NCI-H526 treated with DMSO at 0.1 percent for 48 hours (cell line): ENCODE data around the gene ELFN1.

Experiments used
- DNase-seq: peaks from one replicate; lab custom pipeline; 2025; lab: John Stamatoyannopoulos, UW

ELFN1 gene

GRCh38 chr7:1675673-1676549 is 5.8 kb downstream of the ELFN1 start:
- DNase-seq, result no peak

- DNase-seq, result no peak
These were observed 6.5 kb downstream of the ELFN1 start for GRCh38 chr7:1676550-1677078.

- no peak for DNase-seq
These were observed 7.4 kb downstream of the ELFN1 start for GRCh38 chr7:1677206-1678080.

GRCh38 chr7:1678081-1678543 is 8.0 kb downstream of the ELFN1 start:
- no peak for DNase-seq

- no peak for DNase-seq
These were observed 8.7 kb downstream of the ELFN1 start for GRCh38 chr7:1678571-1679325.

- DNase-seq, result no peak
These were observed 9.4 kb downstream of the ELFN1 start for GRCh38 chr7:1679326-1679965.

GRCh38 chr7:1679966-1680730 is 10.1 kb downstream of the ELFN1 start:
- no peak for DNase-seq

- DNase-seq, result peak; percentile 49
These were observed 11.5 kb downstream of the ELFN1 start for GRCh38 chr7:1681581-1681980.

- no peak for DNase-seq
These were observed 15.0 kb downstream of the ELFN1 start for GRCh38 chr7:1685000-1685624.

- no peak for DNase-seq
These were observed 18.5 kb downstream of the ELFN1 start for GRCh38 chr7:1688542-1688941.

- DNase-seq, result no peak
These were observed 19.2 kb downstream of the ELFN1 start for GRCh38 chr7:1689311-1689710.

GRCh38 chr7:1690359-1690958 is 20.4 kb downstream of the ELFN1 start:
- DNase-seq, result no peak

GRCh38 chr7:1691096-1691495 is 21.0 kb downstream of the ELFN1 start:
- DNase-seq, result no peak

GRCh38 chr7:1691601-1692514 is 21.8 kb downstream of the ELFN1 start:
- no peak for DNase-seq

- DNase-seq, result no peak
These were observed 22.7 kb downstream of the ELFN1 start for GRCh38 chr7:1692515-1693418.

GRCh38 chr7:1693419-1693990 is 23.4 kb downstream of the ELFN1 start:
- no peak for DNase-seq

GRCh38 chr7:1693991-1694524 is 24.0 kb downstream of the ELFN1 start:
- DNase-seq, result no peak
